ENCODE measurements around the gene VIPR1.
"Not testable (repeated sequence)": the region's sequence is repeated elsewhere in the genome, so short reads cannot be mapped to it uniquely, and the experiment has no call there.

VIPR1 gene

DNA sequence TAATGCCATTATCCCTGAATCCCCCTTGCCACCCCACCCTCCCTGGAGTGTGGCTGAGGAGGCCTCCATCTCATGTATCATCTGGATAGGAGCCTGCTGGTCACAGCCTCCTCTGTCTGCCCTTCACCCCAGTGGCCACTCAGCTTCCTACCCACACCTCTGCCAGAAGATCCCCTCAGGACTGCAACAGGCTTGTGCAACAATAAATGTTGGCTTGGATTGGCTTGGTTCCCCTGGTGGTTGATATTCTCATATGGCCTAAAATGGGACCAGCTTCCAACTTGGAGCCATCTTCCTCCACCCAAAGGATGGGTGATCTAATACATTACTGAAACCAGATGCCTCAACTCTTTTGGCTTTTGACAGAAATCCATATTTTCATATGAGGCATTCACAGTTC, 34.9 kb downstream of the VIPR1 start:
- no peak for DNase-seq

DNA sequence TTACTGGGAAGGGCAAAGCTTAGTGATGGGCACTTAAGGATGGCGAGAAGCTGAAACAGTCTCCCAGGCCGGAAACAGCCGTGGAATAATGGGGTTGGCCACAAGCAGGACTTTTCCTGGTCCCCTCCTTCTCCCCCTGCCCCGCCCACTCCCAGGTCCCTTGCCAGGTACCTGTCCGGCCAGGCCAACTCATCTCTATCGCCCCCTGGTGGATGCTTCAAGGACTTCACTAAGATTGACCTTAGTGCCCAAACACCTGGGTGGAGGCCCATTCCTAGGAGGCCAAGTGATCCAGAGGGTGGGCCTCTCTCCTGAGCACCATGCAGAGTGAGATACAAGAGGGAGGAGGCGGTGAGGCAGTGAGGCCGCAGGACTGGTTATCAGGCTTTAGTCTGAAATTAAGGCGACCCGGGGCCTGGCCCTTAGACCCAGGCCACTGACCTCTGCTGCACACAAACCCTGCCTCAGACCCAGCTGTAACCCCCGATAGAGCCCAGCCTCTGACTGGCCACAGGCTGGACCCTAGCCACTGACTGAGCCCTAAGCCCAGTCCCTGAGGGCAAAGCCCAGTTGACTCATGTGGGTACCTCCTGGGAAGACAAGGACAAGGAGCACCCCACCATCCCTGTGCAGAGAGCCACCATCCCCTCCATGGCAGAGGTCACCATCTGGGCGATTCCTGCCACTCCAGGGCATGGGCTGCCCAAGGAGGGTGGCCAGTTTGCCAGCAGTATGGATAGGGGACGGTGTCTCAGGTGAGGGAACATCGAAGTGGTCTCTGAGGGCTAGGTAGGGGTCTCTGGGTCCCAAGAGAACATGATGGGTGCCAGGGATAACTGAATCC, 37.6 kb downstream of the VIPR1 start:
- DNase-seq: peak; percentile 48 to 68

DNA sequence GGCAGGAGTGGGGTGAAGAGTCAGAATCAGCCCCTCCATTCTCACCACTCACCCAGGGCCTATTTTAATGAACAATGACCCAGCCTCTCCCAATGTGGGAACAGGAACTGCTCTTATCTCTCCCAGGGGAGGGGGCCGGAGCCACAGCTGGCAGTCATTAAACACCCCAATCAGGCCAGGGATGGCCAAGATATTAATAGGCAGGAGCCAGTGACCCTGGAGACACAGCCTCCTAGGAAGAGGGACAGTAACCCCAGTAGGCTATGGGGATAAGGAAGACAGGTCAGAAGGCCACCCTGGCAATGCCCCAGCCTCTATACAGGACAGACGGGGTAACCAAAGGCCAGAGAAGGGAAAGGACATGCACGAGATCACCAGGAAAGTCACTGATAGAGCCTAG, 38.6 kb downstream of the VIPR1 start:
- DNase-seq: no peak

DNA sequence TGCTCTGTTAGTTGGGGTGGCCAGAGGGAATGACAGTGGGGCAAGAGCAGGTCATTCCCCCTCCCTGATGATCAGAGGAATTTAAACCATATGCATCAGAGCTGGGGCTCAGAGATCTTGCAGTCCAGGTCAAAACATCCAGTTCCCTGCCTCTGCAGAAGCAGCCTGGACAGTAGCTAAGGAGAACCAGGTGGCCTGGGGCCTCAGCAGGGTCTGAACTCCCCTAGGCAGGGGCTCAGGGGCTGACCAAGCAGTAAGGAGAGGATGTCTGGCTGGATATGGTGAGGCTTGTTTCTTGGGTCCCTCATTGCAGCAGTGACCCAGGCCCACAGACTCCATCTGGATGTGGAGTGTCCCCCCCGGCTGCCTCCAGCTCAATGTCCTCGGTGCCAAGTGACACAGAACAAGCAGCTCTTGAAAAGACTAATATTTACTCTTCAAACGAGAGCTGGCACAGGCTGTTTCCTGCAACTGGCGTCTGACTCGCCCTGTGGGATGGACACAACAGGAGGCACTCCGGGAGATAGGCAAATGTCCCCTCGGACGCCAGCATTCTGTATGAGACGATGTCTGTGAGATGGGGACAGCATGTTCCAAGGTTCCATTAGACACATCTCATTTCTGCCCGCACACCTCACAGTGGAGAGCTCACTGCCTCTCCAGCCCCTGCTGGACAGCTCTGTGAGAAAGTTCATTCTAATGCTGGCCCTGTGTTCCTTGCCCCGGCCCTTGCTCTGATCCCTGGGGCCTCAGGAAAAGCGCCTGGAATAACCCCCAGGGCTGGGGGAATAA, 42.2 kb downstream of the VIPR1 start:
- no peak for DNase-seq

DNA sequence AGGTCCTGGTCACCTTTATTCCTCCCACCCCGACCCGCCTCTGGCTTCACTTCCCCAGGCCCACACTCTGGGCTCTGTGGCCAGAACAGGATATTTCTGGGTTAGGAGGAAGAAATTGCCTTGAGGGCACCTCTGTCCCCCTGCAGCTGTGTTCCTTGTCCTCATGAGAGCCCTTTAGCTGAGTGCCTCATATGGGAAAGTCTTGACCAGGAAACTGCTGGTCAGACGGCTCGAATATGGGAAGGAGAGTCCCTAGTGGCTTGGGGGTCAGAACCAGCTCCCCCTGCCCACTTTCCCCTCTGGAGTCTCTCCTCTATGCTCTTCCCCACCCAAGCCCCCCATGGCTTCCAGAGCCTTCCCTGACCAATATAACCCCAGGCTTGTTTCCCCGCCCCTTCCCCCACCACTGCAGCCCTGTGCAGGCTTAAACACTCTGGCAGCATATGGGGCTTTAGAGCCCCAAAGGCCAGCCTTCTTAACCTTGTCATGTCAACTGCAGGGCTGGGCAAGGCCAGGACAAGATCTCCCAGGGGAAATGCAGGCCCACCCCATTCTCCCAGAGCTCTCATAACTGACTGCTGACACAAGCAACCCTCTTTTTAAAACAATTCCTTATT, 42.9 kb downstream of the VIPR1 start:
- DNase-seq: no peak

DNA sequence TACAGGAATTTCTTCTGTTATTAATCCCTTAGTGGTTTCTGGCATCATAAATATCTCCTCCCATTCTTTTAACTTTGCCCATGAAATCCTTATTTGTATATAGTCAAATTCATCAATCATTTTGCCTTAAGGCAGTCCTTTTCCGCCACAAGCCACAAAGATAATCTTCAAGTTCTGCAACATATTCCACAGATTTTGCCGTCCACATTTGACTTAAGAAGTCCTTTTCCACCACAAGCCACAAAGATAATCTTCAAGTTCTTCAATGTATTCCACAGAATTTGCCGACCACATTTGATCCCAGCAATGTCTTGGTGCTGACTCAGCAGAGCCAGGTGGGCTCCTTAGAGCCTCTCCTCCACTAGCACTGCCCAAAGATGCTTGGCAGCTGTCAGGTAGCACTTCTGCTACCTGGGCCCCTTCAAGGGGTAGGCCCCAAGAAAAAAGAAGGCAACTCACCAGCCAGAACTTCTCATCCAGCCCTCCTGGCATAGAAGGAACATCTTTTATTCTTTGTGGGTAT, 44.3 kb downstream of the VIPR1 start:
- no peak for DNase-seq

DNA sequence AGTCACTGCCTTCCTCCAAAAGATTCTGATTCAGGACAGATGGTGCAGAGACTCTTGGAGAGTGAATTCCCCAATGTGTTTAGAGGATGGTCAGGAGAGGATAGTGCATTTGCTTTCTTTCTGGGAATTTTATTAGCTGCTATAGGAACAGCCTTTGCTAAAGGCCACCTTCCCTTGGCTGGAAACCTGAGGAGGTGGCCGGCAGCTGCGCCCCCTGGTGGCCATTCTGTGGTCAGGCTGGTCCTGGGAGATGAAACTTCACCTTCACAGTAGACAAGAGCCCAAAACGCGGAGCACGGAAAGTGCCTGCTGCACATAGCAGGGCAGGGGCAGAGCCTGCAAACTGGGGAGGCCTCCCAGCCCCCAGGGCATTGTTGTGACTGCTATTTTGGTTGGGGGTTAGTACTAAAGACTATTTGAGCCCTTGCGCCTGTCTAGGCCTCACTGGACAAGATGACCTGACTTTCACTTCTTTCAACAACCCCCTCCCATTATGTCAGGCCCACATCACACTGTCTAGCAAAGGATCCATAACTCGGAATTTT, 45.0 kb downstream of the VIPR1 start:
- peak; percentile 57 to 66 for DNase-seq

DNA sequence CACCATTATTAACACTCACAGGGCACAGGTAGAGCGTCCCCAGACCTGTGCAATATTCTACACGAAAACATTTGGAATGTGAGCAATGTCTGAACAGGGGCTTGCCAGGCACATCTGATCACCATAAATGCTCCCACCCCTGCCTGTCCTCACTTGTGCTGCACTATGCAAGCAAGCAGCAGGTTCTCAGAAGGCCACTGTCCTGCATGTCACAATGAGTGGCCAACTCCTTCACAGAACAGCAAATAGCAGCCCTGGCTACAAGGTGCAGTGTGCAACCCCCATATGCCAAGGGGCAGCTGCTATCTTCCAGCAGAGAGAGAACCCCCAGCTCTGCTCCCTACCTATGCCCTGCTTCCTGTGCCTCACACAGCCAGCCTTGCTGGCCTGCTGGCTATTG, 46.7 kb downstream of the VIPR1 start:
- no peak for DNase-seq

DNA sequence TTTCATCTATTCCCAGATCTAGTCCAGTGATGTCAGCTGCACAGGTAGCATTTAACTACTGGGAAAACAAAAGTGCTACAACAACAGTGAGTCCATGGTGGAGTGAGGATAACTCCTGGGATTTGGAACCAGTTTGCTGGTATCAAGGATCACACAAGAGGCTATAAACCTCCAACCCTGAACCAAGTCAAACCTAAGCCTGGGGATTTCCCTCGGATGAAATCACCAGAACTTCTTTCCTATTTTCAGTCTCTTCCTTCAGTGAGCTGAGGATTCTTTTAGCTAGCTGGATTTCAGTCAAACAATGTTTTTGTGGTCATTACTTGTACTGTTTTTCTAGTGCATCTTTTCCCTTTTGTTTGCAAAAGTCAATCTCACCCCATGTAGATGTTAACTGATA, 47.8 kb downstream of the VIPR1 start:
- no peak for DNase-seq

DNA sequence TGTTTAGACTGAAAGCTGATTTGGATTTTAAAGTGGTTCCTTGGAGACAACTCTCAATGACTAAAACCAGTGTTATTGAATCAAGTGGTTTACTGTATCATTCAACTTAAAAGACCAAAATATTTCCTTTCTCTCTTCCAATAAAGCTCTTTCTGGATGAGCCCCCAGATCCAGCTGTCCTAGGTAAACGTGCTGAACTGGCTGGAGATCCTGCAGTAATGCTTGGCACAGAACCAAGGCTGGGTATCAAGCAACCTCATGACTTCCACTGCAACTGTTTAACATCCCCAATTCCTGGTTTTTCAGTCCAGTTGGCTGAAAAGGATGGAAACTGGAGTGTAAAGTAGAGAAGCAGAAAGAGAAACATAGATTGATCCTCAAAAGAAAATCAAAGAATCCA, 50.4 kb downstream of the VIPR1 start:
- no peak for DNase-seq

DNA sequence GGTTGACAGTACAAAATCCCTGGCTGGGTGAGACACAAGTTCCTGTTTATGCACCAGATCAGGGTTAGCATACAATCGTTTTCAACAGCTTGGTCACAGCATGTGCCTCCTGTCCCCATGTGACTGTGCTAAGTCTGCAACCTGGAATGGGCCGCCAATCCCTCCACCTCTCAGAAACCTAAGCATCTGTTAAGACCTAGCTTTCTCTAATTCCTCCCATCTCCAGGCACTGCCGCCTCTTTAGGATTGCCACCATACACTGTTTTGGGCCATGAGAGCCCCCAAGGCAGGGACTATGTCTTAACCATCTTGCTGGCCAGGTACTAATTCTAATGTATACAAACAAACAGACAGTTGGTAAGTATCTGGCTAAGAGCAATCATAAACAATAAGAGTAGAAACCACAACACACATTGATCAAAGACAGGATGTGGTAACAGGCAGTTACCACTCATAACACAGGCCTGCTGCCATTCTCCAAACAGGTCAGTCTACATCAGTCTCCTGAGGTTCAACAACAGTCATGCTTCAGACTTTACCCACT, 53.7 kb downstream of the VIPR1 start:
- peak; percentile 37 to 70 for DNase-seq

DNA sequence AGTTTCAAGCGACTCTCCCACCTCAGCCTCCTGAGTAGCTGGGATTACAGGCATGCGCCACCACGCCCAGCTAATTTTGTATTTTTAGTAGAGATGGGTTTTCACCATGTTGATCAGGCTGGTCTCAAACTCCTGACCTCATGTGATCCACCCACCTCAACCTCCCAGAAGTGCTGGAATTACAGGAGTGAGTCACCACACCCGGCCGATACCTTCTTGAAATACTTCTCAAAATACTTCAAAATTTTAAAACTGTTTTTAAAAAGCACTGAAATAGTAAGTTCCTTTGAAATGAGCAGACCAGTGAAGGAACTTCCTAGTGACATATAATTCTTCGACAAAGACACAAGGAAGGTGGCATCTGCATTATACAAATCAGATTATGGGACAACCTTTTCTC, 54.4 kb downstream of the VIPR1 start:
- not testable (repeated sequence) for DNase-seq

DNA sequence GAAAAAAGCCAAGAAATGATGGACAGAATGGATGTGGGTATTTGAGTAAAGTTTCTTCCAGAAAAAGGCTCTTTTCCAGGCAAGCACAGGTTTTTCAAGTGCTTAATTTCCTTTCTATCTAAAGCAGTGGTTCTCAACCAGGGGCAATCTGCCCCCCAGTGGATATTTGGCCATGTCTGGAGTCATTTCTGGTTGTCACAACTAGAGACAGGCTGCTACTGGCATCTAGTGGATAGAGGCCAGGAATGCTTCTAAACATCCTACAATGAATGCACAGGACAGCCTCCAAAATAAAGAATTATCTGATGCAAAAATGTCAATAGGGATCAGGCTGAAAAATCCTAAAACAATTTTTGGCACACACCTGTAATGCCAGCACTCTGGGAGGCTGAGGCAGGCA, 55.4 kb downstream of the VIPR1 start:
- DNase-seq: peak; percentile 30 to 64

DNA sequence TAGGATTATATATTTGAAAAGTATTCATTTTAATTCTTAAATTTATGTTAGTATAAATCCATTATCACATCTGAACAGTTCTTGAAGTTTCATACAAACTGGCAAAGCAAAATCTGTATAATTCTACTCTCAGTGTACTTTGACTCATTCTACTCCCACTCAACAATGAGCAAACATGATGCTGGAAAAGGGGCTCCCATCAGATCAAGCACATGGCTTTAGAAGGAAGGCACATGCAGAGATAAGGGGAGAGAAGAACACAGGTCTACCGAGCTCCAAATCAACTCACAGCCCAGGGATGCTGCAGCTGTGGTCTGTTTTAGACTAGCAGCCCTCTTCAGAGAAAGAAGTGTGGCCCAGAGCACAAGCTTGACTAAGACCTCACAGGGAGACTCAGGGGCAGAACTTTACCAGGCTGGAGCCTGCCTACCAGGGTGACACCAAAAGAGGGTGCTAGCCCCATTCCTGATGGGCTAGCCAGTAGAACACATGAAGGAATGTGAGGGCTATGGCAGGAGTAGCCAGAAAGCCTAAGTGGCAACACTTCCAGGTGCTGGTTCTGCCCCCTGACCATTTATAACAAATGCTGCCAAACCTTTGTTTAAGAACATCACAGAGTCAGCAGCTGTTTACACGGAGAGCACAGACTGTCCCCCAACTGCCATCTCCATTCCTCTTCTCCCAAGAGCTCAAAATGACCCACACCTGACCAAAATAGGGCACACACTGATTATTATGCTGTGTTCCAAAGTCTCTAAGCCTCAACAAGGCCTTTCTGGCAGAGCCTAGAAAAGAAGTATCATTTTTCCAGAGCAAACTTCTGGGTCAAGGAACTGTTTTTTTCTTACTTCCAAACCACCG, 59.8 kb downstream of the VIPR1 start:
- DNase-seq: no peak

DNA sequence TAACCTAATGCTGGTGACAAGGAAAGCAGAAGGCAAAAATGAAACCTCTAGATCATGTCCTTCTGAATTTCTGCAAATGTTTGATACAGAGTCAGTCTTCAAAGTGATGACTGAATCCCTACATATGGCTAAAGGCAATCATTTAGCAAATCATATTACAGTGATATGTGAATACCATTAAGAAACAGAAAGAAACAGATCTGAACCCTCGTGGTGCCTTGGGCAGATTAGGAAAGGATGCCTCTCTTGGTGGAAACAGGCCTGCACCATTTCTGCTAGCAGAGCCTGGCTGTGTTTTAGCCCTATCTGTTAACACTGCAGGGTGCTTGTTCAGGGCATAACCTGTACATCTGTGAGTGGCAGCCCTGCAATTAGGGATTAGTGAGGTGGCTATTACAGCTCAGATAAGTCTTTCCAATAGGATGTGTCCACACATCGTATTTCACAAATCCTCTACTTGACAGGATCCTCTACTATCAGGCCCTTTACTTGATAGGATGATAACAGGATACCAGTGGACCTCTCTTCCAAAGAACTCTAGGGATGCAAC, 67.2 kb downstream of the VIPR1 start:
- DNase-seq: no peak

DNA sequence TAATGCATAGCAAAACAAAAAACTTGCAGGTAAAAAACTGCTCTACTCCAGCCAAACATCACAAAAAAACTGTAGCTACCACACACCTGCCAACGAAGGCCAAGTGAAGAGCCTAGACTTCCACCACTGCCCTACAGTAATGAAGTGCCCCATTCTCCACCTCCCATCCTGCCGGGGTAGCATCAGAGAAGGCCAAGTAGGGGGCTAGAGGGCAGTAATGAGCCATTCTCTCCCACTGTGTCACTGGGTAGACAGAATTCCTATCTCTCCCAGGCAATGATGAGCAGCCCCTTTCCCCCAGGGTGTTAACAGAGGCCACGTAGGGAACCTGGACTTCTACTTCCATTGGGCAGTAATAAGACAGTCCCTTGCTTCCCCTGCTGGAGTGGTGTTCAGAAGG, 69.8 kb downstream of the VIPR1 start:
- peak; percentile 24 to 45 for DNase-seq

DNA sequence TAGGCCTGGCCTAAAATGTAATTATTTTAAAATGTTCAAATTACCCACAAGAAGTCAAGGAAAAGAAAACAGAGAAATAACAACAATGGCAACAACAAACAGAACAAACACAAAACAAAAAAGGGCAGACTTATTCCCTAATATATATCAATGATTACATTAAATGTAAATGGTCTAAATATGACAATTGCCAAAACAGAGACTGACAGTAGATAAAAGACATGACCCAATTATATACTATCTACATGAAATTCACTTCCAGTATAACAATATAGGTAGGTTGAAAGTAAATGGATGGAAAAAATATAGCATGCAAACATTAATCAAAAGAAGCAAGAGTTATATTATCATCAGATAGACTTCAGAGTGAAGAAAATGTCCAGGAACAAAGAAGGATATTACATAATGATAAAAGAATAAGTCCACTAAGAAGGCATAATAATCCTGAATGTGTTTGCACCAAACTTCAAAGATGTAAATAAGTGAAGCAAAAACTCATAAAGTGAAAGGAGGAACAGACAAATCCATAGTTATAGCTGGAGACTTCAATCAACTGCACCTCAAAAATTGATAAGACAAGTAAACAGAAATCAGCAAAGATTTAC, 72.8 kb downstream of the VIPR1 start:
- no peak for DNase-seq

DNA sequence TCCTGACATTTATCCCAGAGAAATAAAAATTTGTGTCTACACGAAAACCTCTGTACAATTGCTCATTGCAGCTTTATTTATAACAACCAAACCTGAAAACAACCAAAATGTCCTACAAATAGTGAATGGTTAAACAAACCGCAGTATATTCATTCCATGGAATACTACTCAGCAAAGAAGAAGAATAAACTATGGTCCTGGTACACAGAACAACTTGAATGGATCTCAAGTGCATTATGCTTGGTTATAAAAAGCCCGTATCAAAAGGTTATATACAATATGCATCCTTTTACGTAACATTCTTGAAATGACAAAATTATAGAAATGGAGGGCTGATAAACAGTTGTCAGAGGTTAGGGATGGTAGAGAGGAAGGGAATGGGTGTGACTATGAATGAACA, 75.6 kb downstream of the VIPR1 start:
- DNase-seq: no peak

DNA sequence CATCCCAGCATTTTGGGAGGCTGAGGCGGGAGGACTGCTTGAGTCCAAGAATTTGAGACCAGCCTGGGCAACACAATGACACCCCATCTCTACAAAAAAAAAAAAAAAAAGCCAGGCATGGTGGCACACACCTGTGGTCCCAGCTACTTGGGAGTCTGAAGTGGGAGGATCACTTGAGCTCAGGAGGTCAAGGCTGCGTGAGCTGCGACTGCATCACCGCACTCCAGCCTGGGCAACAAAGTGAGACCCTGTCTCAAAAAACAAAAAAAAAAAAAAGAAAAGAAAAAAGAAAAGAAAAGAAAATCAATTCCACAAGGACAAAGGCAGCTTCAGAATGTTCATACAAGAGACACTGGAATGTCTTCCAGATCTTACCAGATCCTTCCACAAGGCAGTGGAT, 76.9 kb downstream of the VIPR1 start:
- not testable (repeated sequence) for DNase-seq

DNA sequence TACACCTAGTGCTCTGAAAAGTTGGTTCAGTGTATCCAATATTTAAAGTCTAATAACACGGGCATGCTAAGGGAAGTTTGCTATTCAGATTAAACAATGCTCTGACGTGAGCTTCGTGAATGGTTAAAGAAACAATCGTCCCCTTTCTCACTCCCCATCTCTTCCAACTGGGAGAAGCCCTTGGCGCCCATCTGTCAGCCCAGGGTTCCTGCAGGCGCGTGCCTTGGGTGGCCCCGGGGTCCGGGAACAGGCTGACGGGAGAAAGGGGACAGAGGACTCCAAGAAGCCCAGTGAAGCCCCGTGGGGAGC, 78.9 kb downstream of the VIPR1 start:
- DNase-seq: no peak

DNA sequence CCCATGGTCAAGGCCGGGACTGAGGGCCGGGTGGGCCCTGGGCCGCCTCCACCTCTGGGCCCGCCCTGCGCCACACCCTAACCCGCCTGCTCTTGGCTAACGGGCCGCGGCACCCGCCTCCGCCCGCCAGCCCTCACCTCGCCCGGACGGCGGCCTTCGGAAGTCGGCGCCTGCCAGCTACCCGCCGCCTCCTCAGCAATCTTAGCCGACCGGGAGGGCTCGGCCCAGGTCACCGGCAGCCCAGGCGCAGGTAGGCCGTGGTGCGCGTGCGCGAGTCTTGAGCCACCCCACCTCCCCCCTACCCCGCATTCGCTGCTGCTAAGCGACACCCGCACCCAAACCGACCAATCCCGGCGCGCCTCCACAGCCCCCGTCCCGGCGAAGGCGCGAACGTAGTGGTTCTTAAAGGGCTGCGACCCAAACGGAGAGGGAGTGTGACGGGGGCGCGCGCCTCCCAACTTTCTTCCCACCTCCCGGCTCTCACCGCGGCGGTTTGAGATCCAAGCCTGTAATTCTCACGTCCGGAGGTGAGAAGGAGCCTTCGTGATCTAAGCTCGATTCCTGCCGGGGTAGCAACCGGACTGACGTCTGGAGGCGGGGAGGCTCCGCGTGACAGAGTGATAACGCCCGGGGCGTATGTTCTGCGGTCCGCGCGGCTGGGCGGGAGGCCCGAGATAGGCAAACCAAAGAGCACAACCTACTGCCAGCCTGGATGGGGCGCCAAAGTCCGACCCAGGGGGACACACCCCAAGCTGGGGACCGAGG, 79.4 kb downstream of the VIPR1 start, which contains the start of gene SEC22C:
Gene SEC22C (minus strand): TSS at position 259 of the 765 bp plus-strand sequence. CDS start 12,921 bp downstream, outside the sequence.
- DNase-seq: peak; percentile 95

Measured in CD4-positive, alpha-beta T cell treated with Interleukin-1 beta for 1 hour (primary cell).